NCI-H128 (cell line): ENCODE data around the gene MPPED1.

Source experiments
- DNase-seq: peaks from one replicate; lab custom pipeline; 2025; ENCODE audit not compliant: unreplicated experiment; lab: John Stamatoyannopoulos, UW

The MPPED1 gene

GRCh38 chr22:43514476-43515157, 102.8 kb downstream of the MPPED1 start:
- no peak for DNase-seq

GRCh38 chr22:43515411-43515810, 103.6 kb downstream of the MPPED1 start:
- DNase-seq = no peak

- DNase-seq = no peak
Observed at GRCh38 chr22:43515902-43516301, 104.1 kb downstream of the MPPED1 start.

- no peak for DNase-seq
Observed at GRCh38 chr22:43516386-43516785, 104.6 kb downstream of the MPPED1 start.

GRCh38 chr22:43516996-43517635, 105.3 kb downstream of the MPPED1 start:
- DNase-seq = no peak

GRCh38 chr22:43520632-43521039, 108.8 kb downstream of the MPPED1 start:
- DNase-seq = no peak

- no peak for DNase-seq
Observed at GRCh38 chr22:43521716-43522115, 109.9 kb downstream of the MPPED1 start.

- no peak for DNase-seq
Observed at GRCh38 chr22:43526117-43526655, 114.4 kb downstream of the MPPED1 start.

GRCh38 chr22:43526946-43527345, 115.1 kb downstream of the MPPED1 start:
- no peak for DNase-seq

GRCh38 chr22:43528601-43529360, 117.0 kb downstream of the MPPED1 start:
- DNase-seq = no peak

GRCh38 chr22:43529461-43529860, 117.6 kb downstream of the MPPED1 start:
- DNase-seq = no peak

GRCh38 chr22:43529934-43530333, 118.1 kb downstream of the MPPED1 start:
- no peak for DNase-seq

- DNase-seq = no peak
Observed at GRCh38 chr22:43530349-43531201, 118.8 kb downstream of the MPPED1 start.

- DNase-seq = no peak
Observed at GRCh38 chr22:43531651-43532050, 119.8 kb downstream of the MPPED1 start.

- no peak for DNase-seq
Observed at GRCh38 chr22:43532301-43533155, 120.7 kb downstream of the MPPED1 start.

GRCh38 chr22:43533156-43533530, 121.3 kb downstream of the MPPED1 start:
- no peak for DNase-seq

GRCh38 chr22:43533656-43534428, 122.0 kb downstream of the MPPED1 start:
- no peak for DNase-seq

- no peak for DNase-seq
Observed at GRCh38 chr22:43534916-43535315, 123.1 kb downstream of the MPPED1 start.

GRCh38 chr22:43535336-43535735, 123.5 kb downstream of the MPPED1 start:
- no peak for DNase-seq
